Raji (cell line): ENCODE data around the gene TM9SF2.

ENCODE experiments used
- POLR2A ChIP-seq: IDR thresholded peaks from 2 replicates; pipeline ENCODE4 v1.6.1; 2011; ENCODE audit warnings: low read depth, low read length, control low read depth; ENCODE audit not compliant: insufficient read depth

The TM9SF2 gene

DNA sequence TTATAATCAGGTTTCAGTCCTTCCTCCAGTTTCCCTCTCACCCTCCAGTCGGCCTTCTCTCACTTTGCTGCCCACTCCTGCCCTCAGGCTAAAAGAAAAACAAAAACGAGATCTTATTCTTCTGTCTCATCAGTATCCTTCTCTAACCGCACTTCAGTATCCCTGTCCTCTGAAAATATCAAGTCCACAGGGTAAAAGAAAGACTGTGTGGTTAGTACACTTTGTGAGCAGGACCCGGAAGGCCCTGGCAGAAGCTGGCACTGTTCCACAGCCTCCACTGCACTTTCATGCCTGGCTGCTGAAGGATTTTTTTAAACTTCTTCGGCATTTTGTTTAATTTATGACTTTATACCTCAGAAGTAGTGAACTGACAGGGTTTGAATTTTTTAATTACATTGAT, 51.8 kb downstream of the TM9SF2 start:
- TF ChIP-seq POLR2A = no peak

DNA sequence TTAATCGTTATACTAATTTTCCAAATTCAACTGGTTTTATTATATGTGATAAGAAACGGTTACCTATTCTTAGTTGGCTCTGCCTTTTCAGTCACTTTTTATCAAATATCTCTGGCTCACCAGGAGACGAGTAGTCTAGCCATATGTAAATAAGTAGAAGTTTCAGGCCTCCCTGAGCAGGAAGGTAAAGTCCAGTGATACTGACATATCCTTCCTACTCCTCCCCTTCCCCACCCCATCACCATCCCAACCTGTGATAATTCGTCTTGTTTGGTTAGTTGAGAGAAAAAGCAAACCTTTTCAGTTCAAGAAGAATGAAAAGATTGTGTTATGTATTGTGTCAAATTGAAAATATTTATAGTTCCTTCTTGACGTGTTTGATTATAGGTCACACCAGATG, 53.9 kb downstream of the TM9SF2 start:
- TF ChIP-seq POLR2A = no peak

DNA sequence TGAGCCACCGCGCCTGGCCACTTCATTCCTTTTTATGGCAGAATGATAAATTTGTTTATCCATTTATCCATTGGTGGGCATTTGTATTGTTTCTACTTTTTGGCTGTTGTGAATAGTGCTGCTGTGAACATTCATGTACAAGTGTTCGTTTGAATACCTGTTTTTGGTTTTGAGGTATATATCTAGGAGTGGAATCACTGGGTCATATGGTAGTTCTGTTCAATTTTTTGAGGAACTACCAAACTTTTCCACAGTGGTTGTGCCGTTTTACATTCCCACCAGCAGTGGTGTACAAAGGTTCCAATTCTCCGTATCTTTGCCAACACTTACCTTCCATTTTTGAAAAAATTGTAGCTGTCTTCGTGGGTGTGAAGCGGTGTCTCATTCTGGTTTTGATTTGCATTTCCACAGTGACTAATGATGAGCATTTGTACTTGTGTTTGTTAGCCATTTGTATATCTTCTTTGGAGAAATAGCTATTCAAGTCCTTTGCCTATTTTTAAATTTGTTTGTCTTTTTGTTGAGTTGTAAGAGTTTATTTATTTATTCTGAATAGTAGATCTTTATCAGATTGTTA, 55.7 kb downstream of the TM9SF2 start:
- no peak for TF ChIP-seq POLR2A

DNA sequence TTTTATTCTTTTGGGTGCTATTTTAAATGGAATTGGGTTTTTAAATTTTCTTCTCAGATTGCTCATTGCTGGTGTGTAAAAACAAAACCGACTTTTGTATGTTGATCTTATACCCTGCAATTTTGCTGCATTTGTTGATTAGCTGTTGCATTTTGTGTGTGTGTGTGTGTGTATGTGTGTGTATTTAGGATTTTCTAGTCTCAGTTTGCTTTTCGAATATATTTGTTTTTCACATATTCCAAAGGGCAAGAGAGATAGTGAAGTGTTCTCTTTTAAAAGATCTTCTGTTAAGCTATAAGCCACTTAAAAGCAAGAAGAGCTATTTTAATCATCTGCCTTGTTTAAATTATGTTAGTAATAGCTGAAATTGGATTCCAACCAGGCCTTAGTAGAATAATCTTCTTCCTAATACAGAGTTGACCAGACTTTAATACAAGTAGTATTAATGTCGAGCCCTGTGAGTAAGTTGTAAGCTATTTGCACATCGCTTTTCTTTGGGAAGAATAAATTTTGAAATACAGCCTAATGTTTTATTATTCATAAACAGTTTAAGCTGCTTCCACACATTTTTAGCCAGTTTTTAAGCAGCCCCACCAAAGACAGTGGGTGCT, 57.4 kb downstream of the TM9SF2 start:
- TF ChIP-seq POLR2A = no peak

DNA sequence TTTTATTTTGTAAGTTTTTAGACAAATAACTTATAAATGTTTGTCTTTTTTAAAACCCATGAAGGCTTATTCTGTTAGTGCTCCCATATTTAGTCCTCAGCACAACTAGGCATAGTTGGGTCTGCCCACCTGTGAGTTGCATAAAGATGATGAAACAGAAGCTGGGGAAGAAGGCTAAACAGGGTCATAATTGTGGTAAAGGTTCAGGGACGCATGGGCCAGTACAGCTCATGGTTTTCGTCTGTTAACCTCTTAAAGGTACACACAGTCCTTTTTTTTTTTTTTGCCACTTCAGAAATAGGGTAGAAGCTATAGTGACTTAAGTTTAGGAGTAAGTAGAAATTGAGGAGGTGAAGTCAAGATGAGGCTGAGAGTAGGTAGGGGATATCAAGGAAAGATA, 58.3 kb downstream of the TM9SF2 start:
- no peak for TF ChIP-seq POLR2A

DNA sequence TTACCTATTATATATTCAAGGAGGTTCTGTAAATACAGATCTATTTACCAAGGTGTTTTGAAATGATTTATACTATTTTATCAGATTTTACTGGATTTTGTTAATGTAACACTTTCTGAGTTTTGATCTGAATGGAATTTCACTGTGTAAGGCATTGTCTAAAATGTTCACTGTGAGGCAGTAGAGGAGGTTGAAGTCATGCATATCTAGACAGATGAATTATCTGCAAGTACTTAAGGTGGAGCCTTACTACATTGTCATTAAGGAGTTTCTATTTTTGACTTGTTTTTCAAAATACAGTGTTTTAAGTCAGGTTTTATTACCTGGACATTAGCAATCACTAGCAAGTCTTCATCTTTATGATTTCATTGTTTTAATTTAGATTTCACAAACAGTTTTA, 62.1 kb downstream of the TM9SF2 start:
- no peak for TF ChIP-seq POLR2A

DNA sequence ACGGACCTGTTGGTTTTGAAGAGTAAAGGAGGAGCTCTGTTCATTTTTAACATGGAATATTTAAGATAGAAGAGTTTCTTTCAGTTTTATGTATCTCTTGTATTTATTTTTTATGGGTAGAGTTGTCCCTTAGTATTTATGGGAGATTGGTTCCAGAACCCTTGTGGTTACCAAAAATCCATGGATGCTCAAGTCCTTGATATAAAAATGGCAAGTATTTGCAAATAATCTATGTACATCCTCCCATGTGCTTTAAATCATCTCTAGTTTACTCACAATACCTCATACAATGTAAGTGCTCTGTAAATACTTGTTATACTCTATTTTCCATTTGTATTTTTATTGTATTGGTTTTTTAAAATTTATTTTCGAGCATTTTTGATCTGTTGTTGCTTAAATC, 63.1 kb downstream of the TM9SF2 start:
- TF ChIP-seq POLR2A = no peak

DNA sequence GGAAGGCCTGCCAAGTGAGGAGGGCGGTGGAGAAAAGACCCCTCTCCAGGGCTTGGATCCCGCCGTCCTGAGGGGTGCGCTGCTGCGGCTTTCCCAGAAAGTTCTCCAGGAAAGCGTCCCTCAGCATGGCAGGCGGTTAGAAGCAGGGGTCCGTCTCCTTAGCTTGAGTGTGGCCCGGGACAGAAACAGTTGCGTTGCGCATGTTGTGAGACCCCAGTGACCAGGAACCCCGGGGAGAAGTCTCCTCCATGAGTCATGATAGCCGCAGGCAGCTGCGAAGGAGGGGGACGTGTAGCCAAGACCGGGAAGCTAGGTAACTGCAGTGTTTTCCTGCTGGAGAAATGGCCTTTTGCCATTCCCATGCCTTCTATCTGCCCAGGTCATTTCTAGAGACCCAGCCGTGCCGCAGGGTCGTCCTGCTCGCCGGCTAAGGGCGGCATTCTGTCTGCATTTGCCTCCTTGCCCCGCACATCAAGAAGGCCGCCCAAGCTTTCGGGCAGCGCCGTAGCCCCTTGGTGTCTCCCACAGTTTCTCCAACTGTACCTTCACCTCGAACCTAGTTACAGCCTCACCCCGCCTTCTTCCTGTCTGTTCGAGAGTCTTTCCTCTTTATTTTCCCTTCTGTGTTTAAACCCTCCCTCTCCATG, 64.3 kb downstream of the TM9SF2 start:
- TF ChIP-seq POLR2A = no peak

DNA sequence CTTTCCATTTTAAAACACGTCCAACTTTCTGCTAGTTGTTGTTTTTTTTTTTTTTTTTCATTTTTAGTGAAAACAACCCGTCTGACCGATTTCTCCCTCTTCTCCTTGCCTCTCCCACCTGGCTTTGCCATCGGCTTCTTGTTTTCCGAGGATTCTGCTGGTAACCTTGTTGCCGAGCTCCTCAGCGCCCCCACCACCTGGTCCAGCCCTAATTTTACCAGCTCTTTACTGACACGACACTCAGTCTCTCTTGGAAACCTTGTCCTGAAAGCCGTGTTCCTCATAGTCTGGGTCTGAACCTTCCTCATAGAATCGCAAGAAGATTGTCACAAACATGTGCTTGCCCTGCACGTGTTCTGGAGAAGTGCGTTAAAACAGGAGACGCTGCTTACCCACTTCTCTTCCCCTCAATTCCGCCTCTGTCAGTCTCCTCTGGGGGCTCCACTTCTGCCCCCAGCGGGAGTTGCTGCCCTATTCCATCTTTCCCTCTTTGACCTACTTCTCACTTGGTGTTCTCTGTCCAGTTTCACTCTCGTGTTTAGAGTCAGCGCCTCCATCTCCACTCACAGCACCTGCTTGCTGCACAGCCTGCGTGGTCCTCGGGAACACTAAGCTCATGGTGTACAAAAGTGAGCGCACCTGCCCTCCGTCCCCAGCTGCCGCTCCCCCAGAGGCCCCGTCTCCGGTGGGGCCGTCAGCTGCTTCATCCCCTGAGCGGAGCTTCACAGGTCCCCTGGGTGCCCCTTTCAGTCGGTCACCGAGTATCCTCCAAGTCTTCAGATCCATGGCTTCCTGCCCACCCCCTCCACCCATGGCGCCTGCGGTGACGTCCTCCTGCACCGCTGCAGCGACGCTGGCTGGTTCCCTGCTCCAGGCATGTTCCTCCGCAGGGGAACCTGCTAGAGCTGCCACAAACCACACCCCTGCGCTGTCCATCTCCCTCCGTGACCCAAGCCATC, 65.1 kb downstream of the TM9SF2 start:
- TF ChIP-seq POLR2A = no peak

DNA sequence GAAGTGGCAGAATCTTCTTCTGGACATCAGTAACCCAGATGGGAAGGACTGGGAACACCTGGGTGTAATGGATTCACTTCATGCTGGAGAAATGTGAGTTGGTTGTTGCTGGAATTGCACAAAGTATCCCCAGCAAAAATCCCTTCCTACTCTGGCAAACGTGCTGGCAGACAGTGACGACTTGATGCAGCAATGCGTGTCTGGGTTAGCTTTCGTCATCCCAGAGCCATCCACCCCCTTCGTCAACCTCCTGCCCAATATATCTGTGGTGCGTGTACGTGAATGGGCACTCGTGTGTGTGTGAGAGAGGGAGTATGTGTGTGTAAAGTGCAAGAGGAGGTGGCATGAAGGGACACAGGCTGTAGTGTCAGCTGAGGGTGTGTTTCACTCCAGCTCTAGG, 70.9 kb downstream of the TM9SF2 start:
- no peak for TF ChIP-seq POLR2A

DNA sequence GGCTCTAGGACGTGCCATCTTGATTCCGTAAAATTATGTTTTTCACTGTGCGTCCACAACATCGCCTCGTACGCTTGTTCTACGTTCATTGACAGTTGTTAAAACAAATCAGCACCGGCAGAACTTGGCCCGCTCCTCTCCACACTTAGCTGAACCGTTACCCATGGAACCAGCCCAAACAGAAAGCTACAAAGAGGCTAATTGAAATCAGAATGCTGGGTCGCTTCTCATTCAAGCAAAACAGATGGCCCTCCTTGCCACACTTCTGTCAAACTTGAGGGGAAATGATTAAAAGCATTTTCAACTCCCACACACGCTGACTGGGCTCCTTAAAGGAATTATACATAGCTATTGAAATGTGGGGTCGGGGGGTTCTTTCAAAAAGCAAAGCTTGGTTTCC, 71.6 kb downstream of the TM9SF2 start:
- no peak for TF ChIP-seq POLR2A

DNA sequence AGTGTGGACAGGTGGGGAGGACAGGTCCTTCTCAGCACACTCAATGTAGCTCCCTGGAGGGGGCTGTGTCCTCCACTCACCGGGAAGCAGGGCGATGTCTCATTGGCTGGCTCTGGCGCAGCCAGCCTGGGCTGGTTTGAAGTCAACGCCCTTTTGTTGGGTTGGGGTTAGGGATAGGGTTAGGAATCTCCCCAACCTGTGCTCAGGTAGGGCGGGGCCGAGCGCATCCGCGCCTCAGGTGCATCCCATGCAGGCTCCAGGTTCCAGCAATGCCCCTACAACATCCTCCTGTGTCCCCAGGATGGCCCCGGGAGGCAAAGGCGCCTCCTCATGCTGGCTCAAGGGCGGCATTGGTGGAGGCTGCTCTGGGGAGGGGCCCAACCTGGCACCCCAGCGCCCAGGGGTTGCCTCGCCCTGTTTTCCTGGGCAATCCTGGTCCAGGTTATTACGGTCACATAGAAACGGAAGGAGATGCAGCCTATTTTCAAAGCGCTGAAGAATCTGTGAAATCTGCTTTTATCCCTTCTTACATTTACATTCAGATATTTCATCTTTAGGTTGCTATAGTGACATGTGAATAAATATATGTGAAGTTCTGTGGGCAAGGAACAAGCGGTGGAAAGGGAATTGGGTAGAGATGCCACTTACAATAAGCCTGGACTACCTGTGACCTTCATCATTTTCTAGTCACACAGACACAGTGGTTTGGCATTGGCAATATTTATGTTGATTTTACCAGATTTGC, 74.3 kb downstream of the TM9SF2 start:
- no peak for TF ChIP-seq POLR2A

DNA sequence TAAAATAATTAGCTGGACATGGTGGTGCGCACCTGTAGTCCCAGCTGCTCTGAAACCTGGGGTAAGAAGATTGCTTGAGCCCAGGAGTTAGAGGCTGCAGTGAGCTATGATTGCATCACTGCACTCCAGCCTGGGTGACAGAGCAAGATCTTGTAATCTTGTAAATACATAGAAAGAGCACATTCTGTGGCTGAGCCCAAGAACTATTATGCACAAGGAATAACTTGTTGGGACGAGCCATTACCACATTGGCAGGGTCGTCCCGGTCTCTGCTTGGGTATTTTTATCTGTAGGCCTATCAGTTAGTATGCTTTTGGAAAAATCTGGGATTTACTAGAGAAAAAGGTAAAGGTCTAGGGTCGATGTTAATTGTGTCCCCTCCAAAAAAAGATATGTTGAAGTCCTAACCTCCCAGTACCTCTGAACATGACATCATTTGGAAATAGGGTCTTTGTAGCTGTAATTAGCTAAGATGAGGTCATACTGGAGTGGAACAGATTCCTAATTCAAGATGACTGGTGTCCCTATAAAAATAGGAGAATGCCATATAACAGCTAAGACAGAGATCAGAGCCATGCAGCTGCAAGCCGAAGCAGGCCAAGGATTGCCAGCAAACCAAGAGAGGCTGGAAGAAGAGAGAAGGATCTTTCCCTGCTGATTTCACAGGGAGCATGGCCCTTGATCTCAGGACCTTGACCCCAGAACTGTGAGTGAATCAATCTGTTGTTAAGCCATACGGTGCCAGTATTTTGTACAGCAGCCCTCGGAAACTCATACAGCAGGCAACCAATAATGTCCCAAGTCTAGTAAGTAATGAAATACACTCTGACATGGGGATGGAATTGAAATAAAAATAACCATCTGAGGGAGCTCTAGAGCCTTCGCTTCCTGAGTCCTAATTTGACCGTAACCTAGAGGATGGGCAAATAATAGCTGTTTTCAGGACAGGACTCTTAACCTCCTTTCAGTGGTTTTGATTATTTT, 77.0 kb downstream of the TM9SF2 start:
- no peak for TF ChIP-seq POLR2A
